SK-N-SH treated with all-trans-retinoic acid at 6 μM for 48 hours (cell line): Measurements from ENCODE around the gene DLL1.

ENCODE experiments used
- BACH2 ChIP-seq: fragments of 250-450 bp; sonication (Bioruptor Pico); IDR thresholded peaks from 2 replicates; pipeline ENCODE4 v1.9.0; 2021; ENCODE audit warnings: mild to moderate bottlenecking, borderline replicate concordance
- TSHZ2 ChIP-seq: fragments of 250-450 bp; sonication (Bioruptor Pico); IDR thresholded peaks from 2 replicates; pipeline ENCODE4 v1.5.0; 2020; ENCODE audit warnings: mild to moderate bottlenecking, moderate library complexity
- TF ChIP-seq, protein P1 (sequence below): fragments of 250-450 bp; sonication (Bioruptor Pico); IDR thresholded peaks from 2 replicates; pipeline ENCODE4 v1.8.0; 2020; ENCODE audit warnings: mild to moderate bottlenecking, moderate library complexity, borderline replicate concordance

DNA sequence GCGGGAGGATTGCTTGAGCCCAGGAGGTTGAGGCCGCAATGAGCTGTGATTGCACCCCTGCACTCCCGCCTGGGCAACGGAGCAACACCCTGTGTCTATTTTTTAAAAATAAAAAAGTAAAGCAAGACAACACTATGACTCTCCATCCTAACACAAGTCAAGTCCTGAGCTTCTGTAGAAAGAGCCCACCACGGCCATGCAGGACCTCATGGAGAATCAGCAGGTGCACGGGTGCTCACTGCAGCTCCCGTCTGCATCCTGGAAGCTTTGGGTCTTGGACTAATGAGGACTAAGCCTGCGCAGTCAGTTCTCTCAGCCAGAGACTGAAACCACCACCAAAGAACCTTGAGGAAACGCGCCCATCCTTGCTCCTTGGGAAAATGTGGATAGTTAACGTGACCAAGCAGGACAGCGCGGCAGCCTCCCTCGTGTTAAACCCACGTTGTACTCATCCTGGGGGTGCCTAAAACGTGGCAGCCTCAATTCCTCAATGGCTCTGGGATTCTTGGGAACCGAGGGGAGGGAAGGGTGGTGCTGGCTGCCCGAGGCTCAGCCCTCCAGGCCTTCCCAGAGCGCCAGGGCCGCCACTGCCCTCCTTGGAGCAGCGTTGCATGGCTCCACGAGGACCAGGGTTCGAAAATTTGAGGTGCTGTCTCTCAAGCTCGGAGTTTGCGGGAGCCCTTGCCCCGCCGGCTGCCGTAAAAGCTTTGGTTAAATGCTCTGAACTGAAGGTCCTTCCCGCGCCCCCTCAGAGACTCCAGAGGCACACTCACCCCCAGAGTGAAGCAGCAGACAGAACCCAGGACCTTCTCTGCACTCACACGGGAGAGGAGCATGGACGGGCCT lies 29.0 kb downstream of the DLL1 start:
- TF ChIP-seq, protein P1, sequence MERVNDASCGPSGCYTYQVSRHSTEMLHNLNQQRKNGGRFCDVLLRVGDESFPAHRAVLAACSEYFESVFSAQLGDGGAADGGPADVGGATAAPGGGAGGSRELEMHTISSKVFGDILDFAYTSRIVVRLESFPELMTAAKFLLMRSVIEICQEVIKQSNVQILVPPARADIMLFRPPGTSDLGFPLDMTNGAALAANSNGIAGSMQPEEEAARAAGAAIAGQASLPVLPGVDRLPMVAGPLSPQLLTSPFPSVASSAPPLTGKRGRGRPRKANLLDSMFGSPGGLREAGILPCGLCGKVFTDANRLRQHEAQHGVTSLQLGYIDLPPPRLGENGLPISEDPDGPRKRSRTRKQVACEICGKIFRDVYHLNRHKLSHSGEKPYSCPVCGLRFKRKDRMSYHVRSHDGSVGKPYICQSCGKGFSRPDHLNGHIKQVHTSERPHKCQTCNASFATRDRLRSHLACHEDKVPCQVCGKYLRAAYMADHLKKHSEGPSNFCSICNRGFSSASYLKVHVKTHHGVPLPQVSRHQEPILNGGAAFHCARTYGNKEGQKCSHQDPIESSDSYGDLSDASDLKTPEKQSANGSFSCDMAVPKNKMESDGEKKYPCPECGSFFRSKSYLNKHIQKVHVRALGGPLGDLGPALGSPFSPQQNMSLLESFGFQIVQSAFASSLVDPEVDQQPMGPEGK (CRISPR knock-in tag) = no peak
- no peak for TF ChIP-seq BACH2 (CRISPR knock-in tag)
- TF ChIP-seq TSHZ2 (CRISPR knock-in tag) = no peak
